Lung (tissue), 12 donors: ENCODE data around the gene BRI3. TPM values are rescaled to one million over a fixed set of nuclear protein-coding genes. Genes with fewer than 3 reads are reported as not detected.

Source experiments
- ATAC-seq: fragments of 200-7000 bp; cut with Tn5 transposase; one replicate; pipeline ENCODE4 v1.9.1; 2020; ENCODE audit warnings: moderate number of reproducible peaks; ENCODE audit not compliant: insufficient read depth, low FRiP score
- DNase-seq, 3 donors: peaks; one replicate each; pipeline ENCODE4 v3.0.0-alpha.2; 2013 to 2017
- H3K27ac ChIP-seq, 2 donors: one replicate each; pipeline ENCODE4 v1.5.1; 2013; ENCODE audit warnings: mild to moderate bottlenecking in 2 of 2, moderate library complexity in 2 of 2, control low read depth in 1 of 2, inconsistent platforms in 1 of 2, low read depth in 1 of 2, low read length in 1 of 2
- H3K27me3 ChIP-seq, 3 donors: one replicate each; pipeline ENCODE4 v1.5.1; 2013; ENCODE audit warnings: low read length in 2 of 3; ENCODE audit not compliant: control insufficient read depth in 3 of 3, insufficient read depth in 3 of 3
- H3K36me3 ChIP-seq, 4 donors: one replicate each; pipeline ENCODE4 v1.5.1; 2013; ENCODE audit warnings: low read length in 4 of 4, mild to moderate bottlenecking in 1 of 4, moderate library complexity in 1 of 4; ENCODE audit not compliant: control insufficient read depth in 4 of 4, insufficient read depth in 4 of 4
- H3K4me1 ChIP-seq, 5 donors: one replicate each; pipeline ENCODE4 v1.5.1; 2013; ENCODE audit warnings: low read length in 5 of 5, mild to moderate bottlenecking in 2 of 5, moderate library complexity in 1 of 5; ENCODE audit not compliant: control insufficient read depth in 5 of 5, insufficient read depth in 5 of 5
- H3K4me3 ChIP-seq: one replicate; pipeline ENCODE4 v1.5.1; 2013; ENCODE audit warnings: mild to moderate bottlenecking, control low read depth, moderate library complexity
- H3K9ac ChIP-seq, 2 donors: one replicate each; pipeline ENCODE4 v1.5.1; 2013; ENCODE audit warnings: low read length in 2 of 2, control low read depth in 1 of 2; ENCODE audit not compliant: insufficient read depth in 1 of 2
- H3K9me3 ChIP-seq, 4 donors: one replicate each; pipeline ENCODE4 v1.5.1; 2013; ENCODE audit warnings: low read length in 3 of 4, mild to moderate bottlenecking in 1 of 4, moderate library complexity in 1 of 4; ENCODE audit not compliant: control insufficient read depth in 4 of 4, insufficient read depth in 3 of 4
- CTCF ChIP-seq: IDR thresholded peaks from 2 replicates; pipeline ENCODE4 v1.5.1; 2012; ENCODE audit warnings: mild to moderate bottlenecking; ENCODE audit errors: control extremely low read depth, extremely low read depth
- WGBS, 2 donors: extraction: QIAGEN DNeasy Blood & Tissue Kit; methylation state at CpG; one replicate each; pipeline ENCODE4 v1.1.7; 2013; 5-methylcytosine and 5-hydroxymethylcytosine counted together
- polyA plus RNA-seq, 2 donors: library from polyadenylated mRNA; stranded (reverse); fragments of 200-250 nt; gene quantifications; one replicate each; pipeline ENCODE4 v1.2.1, GENCODE V29; 2013
- total RNA-seq, 2 donors: library from RNA; depleted of rRNA in 1 of 2; stranded (reverse); fragments of >200 nt in 1 of 2; gene quantifications; one replicate each; pipeline ENCODE4 v1.2.1, GENCODE V29; 2014 to 2021
- donor health status: control.
- donor health status: control.
- donor health status: Bipolar disorder and iron deficiency.
- donor health status: healthy.
- donor health status: DM: yes; HTN: yes; CAD: no.

Gene BRI3
- total and polyA plus RNA-seq, 4 donors, result 99.7 to 615 (median 439) TPM

DNA sequence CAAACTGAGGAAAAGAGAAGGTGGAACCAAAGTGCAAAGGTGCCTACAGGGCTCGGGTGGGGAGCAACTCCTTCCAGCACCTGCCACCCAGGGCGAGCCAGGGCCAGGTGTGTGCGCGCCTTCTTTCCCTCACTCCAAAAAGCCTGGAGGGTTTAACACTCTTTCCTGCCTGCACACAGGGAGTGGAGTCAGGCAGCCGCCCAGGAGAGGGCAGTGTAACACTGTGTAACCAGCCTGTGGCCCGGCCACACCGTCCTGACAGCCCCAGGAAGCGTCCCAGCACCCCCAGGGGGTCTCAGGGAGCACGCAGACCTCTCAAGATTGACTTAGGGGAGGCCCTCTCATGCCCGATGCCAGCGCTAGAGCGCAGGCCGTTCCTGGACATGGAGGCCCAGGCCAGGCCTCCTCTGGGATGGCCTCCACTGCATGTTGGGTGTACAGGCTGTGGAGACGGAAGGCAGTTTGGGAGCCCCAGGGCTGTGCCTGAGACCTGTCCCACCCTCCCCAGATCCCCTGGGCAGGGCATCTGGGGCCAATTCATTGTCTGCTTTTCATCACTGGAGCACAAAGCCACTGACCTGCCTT, 13.4 kb downstream of the BRI3 start:
- no peak overlapping the region for H3K4me3 ChIP-seq
- H3K4me1 ChIP-seq, result no peaks in the 10 kb centered on the region
- TF ChIP-seq CTCF, result peak; percentile 30
- peaks cover 0 to 2% (median 0%) of the 10 kb centered on the region in 4 donors for H3K9me3 ChIP-seq
- H3K9ac ChIP-seq, result no peak overlapping the region
- H3K27me3 ChIP-seq, result no peaks in the 10 kb centered on the region
- DNase-seq (peak; percentile 49 to 64 (median 54)), ATAC-seq (peak; percentile 66)
- WGBS, 2 donors, result 55 to 59% methylated on average over 14 of the region's 14 CpGs
- peaks cover 0 to 46% (median 13%) of the 10 kb centered on the region in 4 donors for H3K36me3 ChIP-seq
- H3K27ac ChIP-seq, result peak overlapping the region in 1 of 2 donors; percentile 32

GRCh38 chr7:98295467-98296192, 14.1 kb downstream of the BRI3 start:
- Histone ChIP-seq H3K27ac (peak overlapping the region in 1 of 2 donors; percentile 32), H3K4me1 (no peaks in the 10 kb centered on the region), H3K4me3 (no peak overlapping the region), H3K9me3 (peaks cover 0 to 2% (median 0%) of the 10 kb centered on the region in 4 donors), H3K27me3 (no peaks in the 10 kb centered on the region), H3K9ac (no peak overlapping the region), H3K36me3 (peaks cover 0 to 50% (median 13%) of the 10 kb centered on the region in 4 donors)
- no peak for DNase-seq
- no peak for ATAC-seq
- TF ChIP-seq CTCF, result no peak
- 78 to 84% methylated on average over 19 of the region's 19 CpGs for whole genome bisulfite sequencing, 2 donors

- Histone ChIP-seq H3K27ac (no peak overlapping the region), H3K9ac (no peak overlapping the region), H3K4me1 (no peaks in the 10 kb centered on the region), H3K9me3 (peaks cover 0 to 2% (median 0%) of the 10 kb centered on the region in 4 donors), H3K27me3 (no peaks in the 10 kb centered on the region), H3K4me3 (no peak overlapping the region), H3K36me3 (peaks cover 0 to 47% (median 10%) of the 10 kb centered on the region in 4 donors)
- WGBS, 2 donors, result 87 to 92% methylated on average over 12 of the region's 12 CpGs
- no peak for TF ChIP-seq CTCF
- no peak for ATAC-seq
- no peak for DNase-seq
These were observed 15.3 kb downstream of the BRI3 start for GRCh38 chr7:98296833-98297232.
